HEK293T (cell line): Measurements from ENCODE around the gene MYBPC3.
"Not testable (repeated sequence)": the region's sequence is repeated elsewhere in the genome, so short reads cannot be mapped to it uniquely, and the experiment has no call there.

Source experiments
- CTCF ChIA-PET: fragments of 350-600 bp; formaldehyde crosslinking; extraction: SDS; loops from one replicate; lab custom pipeline; 2021; ENCODE audit warnings: antibody characterized with exemption, inconsistent platforms; lab: Yijun Ruan, JAX
- POLR2A ChIA-PET: fragments of 350-600 bp; formaldehyde crosslinking; extraction: SDS; loops from one replicate; lab custom pipeline; 2020; ENCODE audit warnings: antibody characterized with exemption, inconsistent platforms; lab: Yijun Ruan, JAX
- DNase-seq: peaks from one replicate; pipeline ENCODE4 v3.0.0; 2012; ENCODE audit warnings: mixed read lengths; ENCODE audit errors: extremely low spot score
- ARNT ChIP-seq: fragments of 450-650 bp; IDR thresholded peaks from 2 replicates; pipeline ENCODE4 v1.6.1; 2017; ENCODE audit warnings: mild to moderate bottlenecking
- BHLHE40 ChIP-seq: fragments of 450-650 bp; IDR thresholded peaks from 2 replicates; pipeline ENCODE4 v1.6.1; 2016; ENCODE audit warnings: mild to moderate bottlenecking, moderate library complexity, borderline replicate concordance
- CTBP1 ChIP-seq: fragments of 450-650 bp; IDR thresholded peaks from 2 replicates; pipeline ENCODE4 v1.6.1; 2016; ENCODE audit warnings: borderline replicate concordance
- ELF4 ChIP-seq: fragments of 450-650 bp; IDR thresholded peaks from 2 replicates; pipeline ENCODE4 v1.6.1; 2017; ENCODE audit warnings: antibody characterized with exemption
- FOXA1 ChIP-seq: fragments of 450-650 bp; IDR thresholded peaks from 2 replicates; pipeline ENCODE4 v1.6.1; 2016; ENCODE audit warnings: mild to moderate bottlenecking
- FOXK2 ChIP-seq: fragments of 450-650 bp; IDR thresholded peaks from 2 replicates; pipeline ENCODE4 v1.6.1; 2016; ENCODE audit warnings: mild to moderate bottlenecking
- FOXM1 ChIP-seq: fragments of 450-650 bp; IDR thresholded peaks from 2 replicates; pipeline ENCODE4 v1.6.1; 2017; ENCODE audit warnings: mild to moderate bottlenecking, borderline replicate concordance
- HDGF ChIP-seq: fragments of 450-650 bp; IDR thresholded peaks from 2 replicates; pipeline ENCODE4 v1.6.1; 2017; ENCODE audit warnings: antibody characterized with exemption, borderline replicate concordance
- L3MBTL2 ChIP-seq: fragments of 450-650 bp; conservative IDR thresholded peaks from 2 replicates; pipeline ENCODE4 v1.6.1; 2016; ENCODE audit warnings: mild to moderate bottlenecking
- LEF1 ChIP-seq: fragments of 450-650 bp; IDR thresholded peaks from 2 replicates; pipeline ENCODE4 v1.6.1; 2017; ENCODE audit warnings: mild to moderate bottlenecking, borderline replicate concordance
- NFRKB ChIP-seq: fragments of 450-650 bp; IDR thresholded peaks from 2 replicates; pipeline ENCODE4 v1.6.1; 2016; ENCODE audit warnings: mild to moderate bottlenecking, moderate library complexity
- SP1 ChIP-seq: fragments of 450-650 bp; IDR thresholded peaks from 2 replicates; pipeline ENCODE4 v1.6.1; 2017
- SUZ12 ChIP-seq: fragments of 450-650 bp; IDR thresholded peaks from 2 replicates; pipeline ENCODE4 v1.6.1; 2016; ENCODE audit warnings: mild to moderate bottlenecking
- TARDBP ChIP-seq: fragments of 450-650 bp; IDR thresholded peaks from 2 replicates; pipeline ENCODE4 v1.6.1; 2016
- ZNF384 ChIP-seq: fragments of 450-650 bp; IDR thresholded peaks from 2 replicates; pipeline ENCODE4 v1.6.1; 2016
- TF ChIP-seq, protein P1 (sequence below): fragments of 450-650 bp; IDR thresholded peaks from 2 replicates; pipeline ENCODE4 v1.6.1; 2016

The MYBPC3 gene

DNA sequence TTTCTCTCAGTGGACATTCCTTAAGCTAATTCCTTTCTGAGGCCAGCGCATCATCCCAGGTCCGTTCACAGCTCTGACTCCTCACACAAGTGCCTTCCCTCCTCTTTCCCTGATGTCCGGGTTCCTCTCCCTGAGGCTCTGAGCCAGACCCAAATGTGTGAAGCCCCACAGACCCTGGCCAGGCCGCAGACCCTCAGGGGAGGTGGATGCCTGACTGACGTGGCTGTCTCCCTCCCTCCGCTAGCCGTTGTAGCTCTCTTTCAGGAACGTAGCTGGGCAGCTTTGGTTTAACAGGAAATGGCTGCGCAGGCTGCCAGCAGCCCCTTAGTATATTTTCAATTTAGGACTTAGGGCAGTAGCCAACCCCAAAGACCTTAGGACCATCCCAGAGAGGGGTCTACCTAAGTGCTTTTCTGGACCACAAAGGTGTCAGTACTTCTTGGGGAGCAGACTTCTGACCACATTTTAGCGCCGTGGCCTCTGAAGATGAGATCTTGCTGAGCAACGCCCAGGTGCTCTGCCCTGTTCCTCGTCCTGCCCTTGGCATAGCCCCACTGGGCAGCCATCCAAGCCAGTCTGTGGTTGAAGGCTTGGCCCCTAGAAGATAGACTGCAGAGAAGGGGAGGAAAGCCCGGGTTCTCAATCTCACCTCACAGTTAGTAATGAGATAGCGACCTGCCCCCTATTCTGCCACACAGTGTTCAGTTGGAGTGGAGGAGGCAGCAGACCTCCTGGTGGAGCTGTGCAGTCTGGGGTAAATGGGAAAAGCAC is 27.0 kb downstream of the MYBPC3 start:
- TF ChIP-seq SUZ12 (no peak), ZNF384 (no peak), HDGF (no peak), FOXA1 (no peak), BHLHE40 (no peak), CTBP1 (no peak), FOXM1 (no peak), LEF1 (no peak)
- ChIA-PET POLR2A (no interaction called here), CTCF (interaction anchor here (1.1 kb wide), 1 partner anchor 29 kb away, joined by 5 read pairs; no protein-coding TSS in a partner anchor)
- DNase-seq, result no peak

DNA sequence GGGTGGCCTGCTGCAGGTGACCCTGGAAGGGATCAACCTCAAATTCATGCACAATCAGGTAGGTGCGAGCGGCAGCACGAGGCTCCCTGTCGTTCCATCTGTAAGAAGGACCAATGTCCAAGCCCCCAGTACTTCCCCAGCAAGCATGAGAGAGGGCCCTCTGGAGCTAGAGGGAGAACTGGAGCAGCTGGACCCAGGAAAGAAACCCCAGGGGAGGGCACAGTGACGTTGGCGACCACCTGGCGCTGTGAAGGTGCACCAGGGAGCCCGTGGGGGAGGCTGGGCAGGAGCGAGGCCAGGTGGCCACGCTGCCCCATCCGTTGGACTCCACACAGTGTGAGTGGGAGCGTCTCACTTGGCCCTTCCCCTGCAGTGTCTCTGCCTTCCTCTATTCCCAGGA is 28.0 kb downstream of the MYBPC3 start:
- TF ChIP-seq NFRKB (no peak), LEF1 (no peak), FOXM1 (no peak), ARNT (no peak), ZNF384 (no peak), SP1 (no peak), HDGF (no peak), CTBP1 (no peak), FOXA1 (no peak), SUZ12 (no peak), ELF4 (no peak), FOXK2 (no peak), L3MBTL2 (no peak), TARDBP (no peak), BHLHE40 (no peak)
- TF ChIP-seq, protein P1, sequence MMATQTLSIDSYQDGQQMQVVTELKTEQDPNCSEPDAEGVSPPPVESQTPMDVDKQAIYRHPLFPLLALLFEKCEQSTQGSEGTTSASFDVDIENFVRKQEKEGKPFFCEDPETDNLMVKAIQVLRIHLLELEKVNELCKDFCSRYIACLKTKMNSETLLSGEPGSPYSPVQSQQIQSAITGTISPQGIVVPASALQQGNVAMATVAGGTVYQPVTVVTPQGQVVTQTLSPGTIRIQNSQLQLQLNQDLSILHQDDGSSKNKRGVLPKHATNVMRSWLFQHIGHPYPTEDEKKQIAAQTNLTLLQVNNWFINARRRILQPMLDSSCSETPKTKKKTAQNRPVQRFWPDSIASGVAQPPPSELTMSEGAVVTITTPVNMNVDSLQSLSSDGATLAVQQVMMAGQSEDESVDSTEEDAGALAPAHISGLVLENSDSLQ, result no peak
- DNase-seq, result no peak
- ChIA-PET CTCF (interaction anchor here (1.1 kb wide), 1 partner anchor 30 kb away, joined by 5 read pairs; no protein-coding TSS in a partner anchor), POLR2A (no interaction called here)

DNA sequence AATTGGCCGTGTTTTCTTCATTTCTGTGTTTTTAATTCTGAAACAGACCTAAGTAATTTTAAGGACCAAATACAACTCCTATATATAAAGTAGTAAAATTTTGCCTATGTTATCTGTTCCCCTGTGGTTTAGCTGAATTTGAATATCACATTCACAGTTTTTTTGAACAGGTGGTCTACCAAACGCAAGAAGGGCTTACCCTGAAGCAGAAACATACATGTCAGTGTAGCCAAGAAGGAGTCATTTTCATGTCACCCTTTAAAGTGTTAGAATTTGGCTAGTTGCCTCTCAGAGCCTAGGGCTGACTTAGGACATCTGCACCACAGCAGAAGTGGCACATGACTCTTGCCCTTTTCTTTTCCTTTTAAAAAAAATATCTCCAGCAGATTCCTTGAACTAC is 34.3 kb downstream of the MYBPC3 start:
- ChIA-PET CTCF (no interaction called here), POLR2A (no interaction called here)
- no peak for DNase-seq
- TF ChIP-seq SUZ12 (no peak), TARDBP (no peak), FOXK2 (no peak), ARNT (no peak), CTBP1 (no peak), HDGF (no peak), L3MBTL2 (no peak), ZNF384 (no peak), NFRKB (no peak), FOXA1 (no peak), LEF1 (no peak), ELF4 (no peak), SP1 (no peak), BHLHE40 (no peak)
- TF ChIP-seq, protein P1, result no peak

DNA sequence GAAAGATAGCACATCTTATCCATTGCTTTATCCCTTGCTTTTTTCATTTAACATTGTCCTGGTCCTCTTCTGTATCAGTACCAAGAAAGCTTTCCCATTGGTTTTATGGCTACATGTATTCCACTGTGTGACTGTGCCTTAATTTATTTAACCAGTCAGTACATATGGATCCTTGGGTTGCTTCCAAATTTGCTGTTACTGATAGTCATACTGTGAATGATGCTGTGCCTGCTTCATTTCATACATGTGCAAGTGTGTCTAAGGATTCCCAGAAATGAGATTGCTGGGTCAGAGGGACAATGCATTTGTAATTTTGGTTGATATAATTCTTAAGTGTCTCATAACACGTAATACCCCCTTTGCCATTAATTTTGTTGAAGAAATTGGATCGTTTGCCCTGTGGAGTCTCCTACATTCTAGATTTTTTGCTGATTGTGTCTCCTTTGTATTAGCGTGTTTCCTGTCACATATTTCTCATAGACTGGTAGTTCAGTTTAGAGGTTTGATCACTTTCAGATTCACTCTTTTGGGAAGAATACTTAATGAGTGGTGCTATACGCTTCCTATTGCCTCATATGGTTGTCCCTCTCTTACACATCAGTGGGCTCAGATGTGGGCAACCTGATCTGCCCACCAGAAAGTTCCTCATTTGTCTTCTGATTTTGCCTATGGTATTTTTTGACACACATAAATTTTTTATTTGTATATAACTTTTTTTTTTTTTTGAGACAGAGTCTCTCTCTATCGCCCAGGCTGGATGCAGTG is 35.3 kb downstream of the MYBPC3 start:
- TF ChIP-seq HDGF (no peak), L3MBTL2 (no peak), ELF4 (no peak), FOXM1 (no peak), BHLHE40 (no peak), ARNT (no peak), SP1 (no peak), CTBP1 (no peak), ZNF384 (no peak), FOXA1 (no peak), SUZ12 (no peak), LEF1 (no peak)
- TF ChIP-seq, protein P1, result no peak

DNA sequence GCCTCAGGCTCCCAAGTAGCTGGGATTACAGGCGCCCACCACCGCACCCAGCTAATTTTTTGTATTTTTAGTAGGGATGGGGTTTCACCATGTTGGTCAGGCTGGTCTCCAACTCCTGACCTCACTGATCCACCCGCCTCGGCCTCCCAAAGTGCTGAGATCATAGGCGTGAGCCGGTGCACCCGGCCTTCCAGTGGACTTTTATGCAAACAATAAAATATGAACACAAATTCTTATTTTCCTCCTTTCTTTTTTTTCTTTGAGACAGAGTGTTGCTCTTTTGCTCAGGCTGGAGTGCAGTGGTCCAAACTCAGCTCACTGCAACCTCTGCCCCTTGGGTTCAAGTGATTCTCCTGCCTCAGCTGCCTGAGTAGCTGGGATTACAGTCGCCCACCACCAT is 36.0 kb downstream of the MYBPC3 start:
- POLR2A ChIA-PET, CTCF ChIA-PET, DNase-seq: not testable (repeated sequence)

More for the DNA sequence above, 35.3 kb downstream of the MYBPC3 start:
- ChIA-PET CTCF (no interaction called here), POLR2A (no interaction called here)
- DNase-seq, result no peak

DNA sequence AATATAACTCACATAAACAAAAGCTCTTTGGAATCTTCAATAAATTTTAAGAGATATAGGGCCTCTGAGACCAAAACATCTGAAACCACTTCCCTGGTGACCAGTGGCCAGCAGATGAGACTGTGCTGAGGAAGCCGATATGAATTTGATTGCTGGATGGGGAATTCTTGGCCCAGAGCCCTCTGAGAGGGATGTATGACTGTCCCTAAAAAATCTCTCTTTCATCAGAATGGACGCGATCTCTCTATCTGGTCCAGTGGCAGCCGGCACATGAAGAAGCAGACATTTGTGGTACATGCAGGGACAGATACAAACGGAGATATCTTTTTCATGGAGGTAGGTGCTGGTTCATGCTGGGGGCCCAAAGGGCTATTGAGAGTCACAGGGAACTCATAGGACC is 37.5 kb downstream of the MYBPC3 start:
- no peak for TF ChIP-seq LEF1
- no peak for TF ChIP-seq ELF4
- TF ChIP-seq NFRKB, result no peak
- no peak for TF ChIP-seq TARDBP
- TF ChIP-seq, protein P1, result no peak
- TF ChIP-seq CTBP1, result no peak
- no peak for TF ChIP-seq ARNT
- TF ChIP-seq SP1, result no peak
- no peak for TF ChIP-seq FOXA1
- no peak for TF ChIP-seq ZNF384
- TF ChIP-seq BHLHE40, result no peak
- no peak for TF ChIP-seq FOXM1
- CTCF ChIA-PET, result no interaction called here
- POLR2A ChIA-PET, result no interaction called here
- DNase-seq, result no peak
